Lung (tissue), 12 donors: ENCODE measurements around the gene KDM4C. TPM values are rescaled to one million over a fixed set of nuclear protein-coding genes. Genes with fewer than 3 reads are reported as not detected.
"Not testable (repeated sequence)": the region's sequence is repeated elsewhere in the genome, so short reads cannot be mapped to it uniquely, and the experiment has no call there.

Source experiments
- ATAC-seq: fragments of 200-7000 bp; cut with Tn5 transposase; one replicate; pipeline ENCODE4 v1.9.1; 2020; ENCODE audit warnings: moderate number of reproducible peaks; ENCODE audit not compliant: insufficient read depth, low FRiP score
- DNase-seq, 3 donors: peaks; one replicate each; pipeline ENCODE4 v3.0.0-alpha.2; 2013 to 2017
- H3K27ac ChIP-seq, 2 donors: one replicate each; pipeline ENCODE4 v1.5.1; 2013; ENCODE audit warnings: mild to moderate bottlenecking in 2 of 2, moderate library complexity in 2 of 2, control low read depth in 1 of 2, inconsistent platforms in 1 of 2, low read depth in 1 of 2, low read length in 1 of 2
- H3K27me3 ChIP-seq, 3 donors: one replicate each; pipeline ENCODE4 v1.5.1; 2013; ENCODE audit warnings: low read length in 2 of 3; ENCODE audit not compliant: control insufficient read depth in 3 of 3, insufficient read depth in 3 of 3
- H3K36me3 ChIP-seq, 4 donors: one replicate each; pipeline ENCODE4 v1.5.1; 2013; ENCODE audit warnings: low read length in 4 of 4, mild to moderate bottlenecking in 1 of 4, moderate library complexity in 1 of 4; ENCODE audit not compliant: control insufficient read depth in 4 of 4, insufficient read depth in 4 of 4
- H3K4me1 ChIP-seq, 5 donors: one replicate each; pipeline ENCODE4 v1.5.1; 2013; ENCODE audit warnings: low read length in 5 of 5, mild to moderate bottlenecking in 2 of 5, moderate library complexity in 1 of 5; ENCODE audit not compliant: control insufficient read depth in 5 of 5, insufficient read depth in 5 of 5
- H3K4me3 ChIP-seq: one replicate; pipeline ENCODE4 v1.5.1; 2013; ENCODE audit warnings: mild to moderate bottlenecking, control low read depth, moderate library complexity
- H3K9ac ChIP-seq, 2 donors: one replicate each; pipeline ENCODE4 v1.5.1; 2013; ENCODE audit warnings: low read length in 2 of 2, control low read depth in 1 of 2; ENCODE audit not compliant: insufficient read depth in 1 of 2
- H3K9me3 ChIP-seq, 4 donors: one replicate each; pipeline ENCODE4 v1.5.1; 2013; ENCODE audit warnings: low read length in 3 of 4, mild to moderate bottlenecking in 1 of 4, moderate library complexity in 1 of 4; ENCODE audit not compliant: control insufficient read depth in 4 of 4, insufficient read depth in 3 of 4
- WGBS, 2 donors: extraction: QIAGEN DNeasy Blood & Tissue Kit; methylation state at CpG; one replicate each; pipeline ENCODE4 v1.1.7; 2013; 5-methylcytosine and 5-hydroxymethylcytosine counted together
- polyA plus RNA-seq, 2 donors: library from polyadenylated mRNA; stranded (reverse); fragments of 200-250 nt; gene quantifications; one replicate each; pipeline ENCODE4 v1.2.1, GENCODE V29; 2013
- total RNA-seq, 2 donors: library from RNA; depleted of rRNA in 1 of 2; stranded (reverse); fragments of >200 nt in 1 of 2; gene quantifications; one replicate each; pipeline ENCODE4 v1.2.1, GENCODE V29; 2014 to 2021
- TF ChIP-seq, protein P1 (sequence below): IDR thresholded peaks from 2 replicates; pipeline ENCODE4 v1.5.1; 2012; ENCODE audit warnings: mild to moderate bottlenecking; ENCODE audit errors: control extremely low read depth, extremely low read depth
- donor health status: control.
- donor health status: control.
- donor health status: Bipolar disorder and iron deficiency.
- donor health status: healthy.
- donor health status: DM: yes; HTN: yes; CAD: no.

The KDM4C gene
- total and polyA plus RNA-seq, 4 donors: 7.1 to 78.5 (median 25.0) TPM

DNA sequence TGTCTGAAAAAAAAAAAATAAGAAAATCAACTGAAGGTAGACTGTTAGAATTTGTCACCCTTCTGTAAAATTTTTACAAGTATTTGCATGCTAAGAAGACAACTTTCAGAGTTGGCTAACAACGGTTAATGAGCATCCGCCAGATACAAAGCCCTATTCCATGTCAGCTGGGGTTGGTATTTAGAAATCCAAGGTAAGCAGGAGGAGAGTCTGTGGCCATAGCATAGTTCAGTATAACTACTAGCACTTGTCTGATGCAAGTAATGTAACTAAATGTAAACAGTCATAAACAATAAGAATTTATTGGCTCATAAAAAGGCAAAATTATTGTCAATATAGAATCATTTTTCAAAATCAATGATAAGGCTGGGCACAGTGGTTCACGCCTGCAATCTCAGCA is 45.7 kb upstream of the KDM4C start:
- H3K27me3 ChIP-seq: no peaks in the 10 kb centered on the region
- no peak overlapping the region for H3K4me3 ChIP-seq
- TF ChIP-seq, protein P1, sequence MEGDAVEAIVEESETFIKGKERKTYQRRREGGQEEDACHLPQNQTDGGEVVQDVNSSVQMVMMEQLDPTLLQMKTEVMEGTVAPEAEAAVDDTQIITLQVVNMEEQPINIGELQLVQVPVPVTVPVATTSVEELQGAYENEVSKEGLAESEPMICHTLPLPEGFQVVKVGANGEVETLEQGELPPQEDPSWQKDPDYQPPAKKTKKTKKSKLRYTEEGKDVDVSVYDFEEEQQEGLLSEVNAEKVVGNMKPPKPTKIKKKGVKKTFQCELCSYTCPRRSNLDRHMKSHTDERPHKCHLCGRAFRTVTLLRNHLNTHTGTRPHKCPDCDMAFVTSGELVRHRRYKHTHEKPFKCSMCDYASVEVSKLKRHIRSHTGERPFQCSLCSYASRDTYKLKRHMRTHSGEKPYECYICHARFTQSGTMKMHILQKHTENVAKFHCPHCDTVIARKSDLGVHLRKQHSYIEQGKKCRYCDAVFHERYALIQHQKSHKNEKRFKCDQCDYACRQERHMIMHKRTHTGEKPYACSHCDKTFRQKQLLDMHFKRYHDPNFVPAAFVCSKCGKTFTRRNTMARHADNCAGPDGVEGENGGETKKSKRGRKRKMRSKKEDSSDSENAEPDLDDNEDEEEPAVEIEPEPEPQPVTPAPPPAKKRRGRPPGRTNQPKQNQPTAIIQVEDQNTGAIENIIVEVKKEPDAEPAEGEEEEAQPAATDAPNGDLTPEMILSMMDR: no peak
- WGBS, 2 donors: 81 to 82% methylated on average over 3 of the region's 3 CpGs
- H3K36me3 ChIP-seq: no peaks in the 10 kb centered on the region
- H3K4me1 ChIP-seq: peaks cover 0 to 9% (median 0%) of the 10 kb centered on the region in 5 donors
- DNase-seq: no peak
- no peak overlapping the region for H3K9ac ChIP-seq
- no peak overlapping the region for H3K27ac ChIP-seq
- no peak for ATAC-seq
- no peaks in the 10 kb centered on the region for H3K9me3 ChIP-seq

DNA sequence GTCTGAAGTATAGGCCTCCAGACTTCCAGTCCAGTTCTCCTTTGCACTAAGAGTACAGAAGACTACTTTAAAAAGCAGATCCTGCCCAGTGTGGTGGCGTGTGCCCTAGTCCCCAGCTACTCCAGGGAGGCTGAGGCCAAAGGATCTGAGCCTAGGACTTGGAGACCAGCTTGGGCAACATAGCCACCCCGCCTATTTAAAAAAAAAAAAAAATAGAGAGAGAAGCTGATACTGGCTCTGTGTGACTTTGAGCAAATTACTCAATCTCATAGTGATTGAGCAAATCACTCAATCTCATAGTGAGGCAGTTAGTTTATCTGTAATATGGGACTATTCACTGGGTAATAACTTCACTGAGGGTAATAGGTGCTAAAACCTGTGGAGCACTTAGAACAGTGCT is 43.6 kb upstream of the KDM4C start:
- H3K27me3 ChIP-seq: no peaks in the 10 kb centered on the region
- no peaks in the 10 kb centered on the region for H3K36me3 ChIP-seq
- ATAC-seq (no peak), DNase-seq (no peak)
- no peak overlapping the region for H3K27ac ChIP-seq
- peaks cover 0 to 9% (median 0%) of the 10 kb centered on the region in 5 donors for H3K4me1 ChIP-seq
- 64 to 81% methylated on average over 2 of the region's 2 CpGs for WGBS, 2 donors
- TF ChIP-seq, protein P1: no peak
- no peak overlapping the region for H3K9ac ChIP-seq
- no peaks in the 10 kb centered on the region for H3K9me3 ChIP-seq
- H3K4me3 ChIP-seq: no peak overlapping the region

DNA sequence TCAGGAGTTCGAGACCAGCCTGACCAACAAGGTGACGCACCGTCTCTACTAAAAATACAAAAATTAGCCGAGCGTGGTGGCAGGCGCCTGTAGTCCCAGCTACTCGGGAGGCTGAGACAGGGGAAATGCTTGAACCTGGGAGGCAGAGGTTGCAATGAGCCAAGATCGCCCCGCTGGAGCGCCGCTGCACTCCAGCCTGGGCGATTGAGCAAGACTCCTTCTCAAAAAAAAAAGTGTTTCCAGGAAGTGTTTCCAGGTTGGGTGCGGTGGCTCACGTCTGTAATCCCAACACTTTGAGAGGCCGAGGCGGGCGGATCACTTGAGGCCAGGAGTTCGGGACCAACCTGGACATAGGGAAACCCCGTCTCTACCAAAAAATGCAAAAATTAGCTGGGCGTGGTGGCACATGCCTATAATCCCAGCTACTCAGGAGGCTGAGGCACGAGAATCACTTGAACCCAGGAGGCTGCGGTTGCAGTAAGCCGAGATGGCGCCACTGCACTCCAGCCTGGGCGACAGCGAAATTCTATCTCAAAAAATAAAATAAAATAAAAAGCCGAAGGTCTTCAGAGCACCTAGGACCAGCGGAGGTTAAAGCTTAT is 42.5 kb upstream of the KDM4C start:
- not testable (repeated sequence) for H3K4me3 ChIP-seq, DNase-seq, H3K27ac ChIP-seq, H3K27me3 ChIP-seq, H3K9me3 ChIP-seq, ATAC-seq, H3K36me3 ChIP-seq, H3K4me1 ChIP-seq, H3K9ac ChIP-seq
- WGBS, 2 donors: 84 to 85% methylated on average over 28 of the region's 28 CpGs

DNA sequence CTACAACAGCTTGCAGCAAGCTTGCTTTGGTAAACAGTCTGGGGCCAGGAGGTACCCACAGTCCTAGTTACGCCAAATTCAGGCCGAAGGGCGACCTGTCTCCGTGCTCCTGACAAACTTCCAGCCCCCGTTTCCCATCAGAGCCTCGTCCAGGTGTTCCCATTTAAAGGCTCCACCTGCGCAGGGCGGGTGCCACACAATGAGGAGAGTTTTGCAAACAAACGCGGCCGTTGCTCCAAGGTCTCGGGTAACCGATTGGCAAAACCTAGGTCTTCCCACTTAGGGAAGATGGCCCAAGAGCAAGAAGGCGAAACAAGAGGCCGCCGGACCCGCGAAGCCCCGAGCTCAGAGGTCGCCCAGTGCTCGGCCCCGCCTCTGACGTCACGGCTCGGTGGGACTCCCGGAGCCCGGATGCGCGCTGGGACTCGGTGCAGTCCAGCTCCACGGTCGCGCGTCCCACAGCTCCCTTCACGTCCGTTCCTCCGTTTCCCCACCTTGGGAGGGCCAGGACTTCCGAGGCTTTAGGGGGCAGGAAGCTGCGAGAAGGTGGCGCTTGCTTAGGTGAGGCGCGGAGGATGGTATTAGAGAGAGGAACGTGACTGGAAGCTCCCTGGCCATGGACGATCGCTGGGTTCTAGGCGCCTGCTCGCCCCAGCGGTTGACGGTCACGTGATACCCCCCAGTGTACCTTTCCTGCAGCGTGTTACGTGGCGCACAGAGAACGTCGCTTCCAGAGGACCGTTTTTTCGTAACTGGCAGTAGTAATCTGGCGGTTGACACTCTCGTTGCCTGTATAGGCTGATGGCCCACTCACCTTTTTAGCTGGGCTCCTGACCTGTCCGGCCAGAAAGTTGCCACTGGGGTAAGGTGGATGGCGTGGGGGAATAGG is 41.8 kb upstream of the KDM4C start:
- peak overlapping the region in 1 of 2 donors; percentile 58 for H3K27ac ChIP-seq
- no peaks in the 10 kb centered on the region for H3K36me3 ChIP-seq
- peak overlapping the region in 1 of 2 donors; percentile 49 for H3K9ac ChIP-seq
- peak; percentile 54 for ATAC-seq
- H3K27me3 ChIP-seq: no peaks in the 10 kb centered on the region
- H3K4me1 ChIP-seq: peaks cover 0 to 9% (median 0%) of the 10 kb centered on the region in 5 donors
- peak; percentile 55 to 76 (median 66) for DNase-seq
- WGBS, 2 donors: 20 to 24% methylated on average over 61 of the region's 61 CpGs
- no peaks in the 10 kb centered on the region for H3K9me3 ChIP-seq
- H3K4me3 ChIP-seq: peak overlapping the region; percentile 36
- TF ChIP-seq, protein P1: no peak
